DOHH2 (cell line): ENCODE measurements around the gene CBX7.

ENCODE experiments used
- H3F3A ChIP-seq: fragments of 200-600 bp; sonication (generic), shearing (Covaris generic); 2 replicates; pipeline ENCODE4 v1.6.0; 2016; ENCODE audit warnings: antibody characterized with exemption, mild to moderate bottlenecking; ENCODE audit not compliant: control insufficient read depth, insufficient read depth
- H3K27ac ChIP-seq: fragments of 200-600 bp; sonication (generic); 2 replicates; pipeline ENCODE4 v1.5.1; 2014; ENCODE audit warnings: low read depth, mild to moderate bottlenecking, low read length, moderate library complexity
- H3K27me3 ChIP-seq: fragments of 200-600 bp; sonication (generic); 2 replicates; pipeline ENCODE4 v1.6.1; 2014; ENCODE audit warnings: mild to moderate bottlenecking, low read length, mixed read lengths; ENCODE audit not compliant: control insufficient read depth
- H3K36me3 ChIP-seq: fragments of 200-600 bp; sonication (generic); 2 replicates; pipeline ENCODE4 v1.6.1; 2014; ENCODE audit warnings: mild to moderate bottlenecking, low read length, moderate library complexity, mixed read lengths; ENCODE audit not compliant: control insufficient read depth
- H3K4me1 ChIP-seq: fragments of 200-600 bp; sonication (generic); 2 replicates; pipeline ENCODE4 v1.6.1; 2014; ENCODE audit warnings: mild to moderate bottlenecking, low read length, mixed read lengths; ENCODE audit not compliant: control insufficient read depth
- H3K4me2 ChIP-seq: fragments of 200-600 bp; sonication (generic); 2 replicates; pipeline ENCODE4 v1.6.0; 2014; ENCODE audit warnings: mild to moderate bottlenecking, low read length, moderate library complexity
- H3K4me3 ChIP-seq: fragments of 200-600 bp; sonication (generic); 2 replicates; pipeline ENCODE4 v1.5.1; 2014; ENCODE audit warnings: mild to moderate bottlenecking, low read length, mixed read lengths
- H3K79me2 ChIP-seq: fragments of 200-600 bp; sonication (generic); 2 replicates; pipeline ENCODE4 v1.6.1; 2014; ENCODE audit warnings: mild to moderate bottlenecking, low read length, mixed read lengths; ENCODE audit not compliant: control insufficient read depth
- H3K9me2 ChIP-seq: fragments of 200-600 bp; sonication (generic); replicated peaks from 2 replicates; pipeline ENCODE4 v1.6.1; 2014; ENCODE audit warnings: mild to moderate bottlenecking, low read length, mixed read lengths; ENCODE audit not compliant: control insufficient read depth
- H3K9me3 ChIP-seq: fragments of 200-600 bp; sonication (generic); 2 replicates; pipeline ENCODE4 v1.6.1; 2014; ENCODE audit warnings: antibody characterized with exemption, low read length, mixed read lengths; ENCODE audit not compliant: control insufficient read depth, insufficient read depth
- H4K20me1 ChIP-seq: fragments of 200-600 bp; sonication (generic); 2 replicates; pipeline ENCODE4 v1.6.0; 2014; ENCODE audit warnings: low read depth, mild to moderate bottlenecking, antibody characterized with exemption, low read length, moderate library complexity; ENCODE audit not compliant: control insufficient read depth, insufficient read depth
- CTCF ChIP-seq: fragments of 200-600 bp; sonication (generic); IDR thresholded peaks from one replicate; pipeline ENCODE4 v1.5.1; 2014; ENCODE audit warnings: antibody characterized with exemption, mild to moderate bottlenecking, low read depth, low read length; ENCODE audit not compliant: poor library complexity, severe bottlenecking
- EZH2phosphoT487 ChIP-seq: fragments of 200-600 bp; sonication (generic); IDR thresholded peaks from 2 replicates; pipeline ENCODE4 v1.6.1; 2017; ENCODE audit warnings: borderline replicate concordance, mild to moderate bottlenecking, antibody characterized with exemption, low read length, moderate library complexity, mixed read lengths

CBX7 gene

GRCh38 chr22:39171623-39172264 is 19.3 kb upstream of the CBX7 start:
- Histone ChIP-seq H3K27me3 (no peaks in the 10 kb centered on the region), H3K36me3 (no peaks in the 10 kb centered on the region), H4K20me1 (no peaks in the 10 kb centered on the region), H3K4me1 (peaks cover 56% of the 10 kb centered on the region), H3K4me2 (peak overlapping the region; percentile 98), H3K9me3 (no peaks in the 10 kb centered on the region), H3K9me2 (no peaks in the 10 kb centered on the region), H3F3A (no peaks in the 10 kb centered on the region), H3K79me2 (no peaks in the 10 kb centered on the region), H3K27ac (peak overlapping the region; percentile 85), H3K4me3 (peak overlapping the region; percentile 69)
- TF ChIP-seq CTCF: no peak
- no peak for TF ChIP-seq EZH2phosphoT487

- H3K36me3 ChIP-seq: no peaks in the 10 kb centered on the region
- H3K9me2 ChIP-seq: no peaks in the 10 kb centered on the region
- H3K27ac ChIP-seq: peak overlapping the region; percentile 85
- no peaks in the 10 kb centered on the region for H4K20me1 ChIP-seq
- no peaks in the 10 kb centered on the region for H3F3A ChIP-seq
- H3K4me3 ChIP-seq: peak overlapping the region; percentile 69
- no peaks in the 10 kb centered on the region for H3K79me2 ChIP-seq
- H3K4me1 ChIP-seq: peaks cover 56% of the 10 kb centered on the region
- peak overlapping the region; percentile 98 for H3K4me2 ChIP-seq
- no peaks in the 10 kb centered on the region for H3K27me3 ChIP-seq
- no peaks in the 10 kb centered on the region for H3K9me3 ChIP-seq
- TF ChIP-seq EZH2phosphoT487 (no peak), CTCF (peak; percentile 99)
Measured at GRCh38 chr22:39170825-39171622, 18.5 kb upstream of the CBX7 start.

GRCh38 chr22:39169797-39170466 is 17.5 kb upstream of the CBX7 start:
- no peaks in the 10 kb centered on the region for H3K27me3 ChIP-seq

More at GRCh38 chr22:39169797-39170466, 17.5 kb upstream of the CBX7 start:
- peaks cover 53% of the 10 kb centered on the region for H3K4me1 ChIP-seq
- no peak overlapping the region for H3K27ac ChIP-seq
- H3K9me2 ChIP-seq: no peaks in the 10 kb centered on the region
- H3K4me2 ChIP-seq: no peak overlapping the region
- no peak overlapping the region for H3K4me3 ChIP-seq
- no peaks in the 10 kb centered on the region for H3K36me3 ChIP-seq
- H4K20me1 ChIP-seq: no peaks in the 10 kb centered on the region
- TF ChIP-seq CTCF (no peak), EZH2phosphoT487 (no peak)
- no peaks in the 10 kb centered on the region for H3F3A ChIP-seq
- no peaks in the 10 kb centered on the region for H3K9me3 ChIP-seq
- H3K79me2 ChIP-seq: no peaks in the 10 kb centered on the region
